ENCODE measurements around the gene ARRB1.
A peak's percentile ranks its signal among the peaks of the same experiment; 100 is the strongest.

ARRB1 gene

DNA sequence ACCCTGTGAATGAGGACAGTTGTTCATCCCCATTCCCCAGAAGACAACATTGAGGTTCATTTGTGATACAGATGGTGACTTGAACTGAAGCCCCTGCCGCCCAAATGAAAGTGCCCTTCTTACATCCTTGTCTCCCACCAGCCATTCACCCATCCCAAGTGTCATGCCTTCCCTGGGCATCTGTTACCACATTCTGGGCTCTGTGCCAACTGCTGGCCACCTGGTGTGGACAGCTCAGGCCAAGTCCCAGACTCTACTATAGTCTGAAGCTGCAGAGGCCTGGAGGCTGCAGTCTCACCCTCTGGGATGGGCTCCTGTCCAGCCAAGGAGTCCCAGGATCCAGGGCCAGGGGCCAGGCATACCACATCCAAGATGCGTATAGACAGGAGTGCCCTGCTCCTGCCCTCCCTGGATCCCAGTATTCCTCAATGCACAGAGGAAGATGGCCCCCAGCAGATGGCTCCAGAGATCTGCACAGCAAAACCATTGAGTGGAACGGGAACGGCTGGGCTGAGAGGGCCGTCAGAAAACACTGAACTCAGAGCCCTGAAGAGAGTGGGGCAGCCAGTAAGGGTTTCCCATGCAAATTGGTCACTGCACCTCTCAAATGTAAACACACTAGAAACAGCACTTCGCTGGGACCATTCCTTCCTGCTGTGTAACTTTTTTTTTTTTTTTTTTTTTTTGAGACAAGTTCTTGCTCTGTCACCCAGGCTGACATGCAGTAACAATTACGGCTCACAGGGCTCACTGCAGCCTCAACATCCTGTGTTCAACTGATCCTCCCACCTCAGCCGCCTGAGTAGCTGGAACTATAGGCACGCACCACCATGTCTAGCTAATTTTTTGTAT is 22.8 kb downstream of the ARRB1 start:
- peak; percentile 76 for DNase-seq (ENCODE audit: low read depth)
- no peak overlapping the region for H3K4me3 ChIP-seq (ENCODE audit: control insufficient read depth, low read depth, low read length)

GRCh38 chr11:75326439-75326810 is 25.0 kb downstream of the ARRB1 start:
- TF ChIP-seq, protein P1, sequence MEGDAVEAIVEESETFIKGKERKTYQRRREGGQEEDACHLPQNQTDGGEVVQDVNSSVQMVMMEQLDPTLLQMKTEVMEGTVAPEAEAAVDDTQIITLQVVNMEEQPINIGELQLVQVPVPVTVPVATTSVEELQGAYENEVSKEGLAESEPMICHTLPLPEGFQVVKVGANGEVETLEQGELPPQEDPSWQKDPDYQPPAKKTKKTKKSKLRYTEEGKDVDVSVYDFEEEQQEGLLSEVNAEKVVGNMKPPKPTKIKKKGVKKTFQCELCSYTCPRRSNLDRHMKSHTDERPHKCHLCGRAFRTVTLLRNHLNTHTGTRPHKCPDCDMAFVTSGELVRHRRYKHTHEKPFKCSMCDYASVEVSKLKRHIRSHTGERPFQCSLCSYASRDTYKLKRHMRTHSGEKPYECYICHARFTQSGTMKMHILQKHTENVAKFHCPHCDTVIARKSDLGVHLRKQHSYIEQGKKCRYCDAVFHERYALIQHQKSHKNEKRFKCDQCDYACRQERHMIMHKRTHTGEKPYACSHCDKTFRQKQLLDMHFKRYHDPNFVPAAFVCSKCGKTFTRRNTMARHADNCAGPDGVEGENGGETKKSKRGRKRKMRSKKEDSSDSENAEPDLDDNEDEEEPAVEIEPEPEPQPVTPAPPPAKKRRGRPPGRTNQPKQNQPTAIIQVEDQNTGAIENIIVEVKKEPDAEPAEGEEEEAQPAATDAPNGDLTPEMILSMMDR (conservative IDR thresholded peaks at IDR 0.05; ENCODE audit: control insufficient read depth, insufficient read depth, low read depth, low read length) = no peak
- no peak for DNase-seq (ENCODE audit: low read depth)
- H3K4me3 ChIP-seq (ENCODE audit: control insufficient read depth, low read depth, low read length) = no peak overlapping the region

More for the DNA sequence above, 22.8 kb downstream of the ARRB1 start:
- TF ChIP-seq, protein P1 (conservative IDR thresholded peaks at IDR 0.05; ENCODE audit: control insufficient read depth, insufficient read depth, low read depth, low read length) = peak; percentile 87

DNA sequence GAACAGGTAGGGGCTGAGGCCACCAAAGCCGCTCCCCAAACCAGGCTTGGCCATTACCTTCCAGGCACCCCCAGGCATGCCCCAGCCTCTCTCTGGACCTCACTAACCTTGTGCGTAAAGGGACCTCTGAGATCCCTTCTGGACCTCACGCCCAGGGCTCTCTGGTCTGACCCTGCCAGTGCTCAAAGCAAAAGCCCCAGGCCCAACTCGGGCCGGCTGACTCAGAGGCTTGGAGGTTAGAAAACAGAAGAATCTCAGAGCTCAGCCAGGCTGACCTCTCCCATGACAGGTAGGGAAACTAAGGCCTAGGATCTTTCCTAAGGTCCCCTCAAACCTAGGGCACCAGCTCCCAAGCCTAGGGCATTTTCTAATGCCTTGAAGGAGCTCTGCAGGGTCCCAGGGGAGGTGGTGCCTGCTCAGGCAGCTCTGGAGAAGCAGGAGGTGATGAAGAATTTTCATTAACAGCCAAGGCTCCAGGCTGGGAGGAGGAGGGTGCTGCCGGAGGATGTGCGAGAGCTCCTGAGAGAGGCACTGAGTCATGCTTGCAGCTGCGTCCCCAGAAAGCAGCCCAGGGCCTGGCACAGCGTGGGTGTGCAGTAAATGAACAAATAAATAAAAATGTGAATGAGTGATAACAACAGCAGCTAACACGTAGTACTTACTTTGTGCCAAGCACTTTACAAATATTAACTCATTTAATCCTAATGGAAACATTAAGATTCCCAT is 25.6 kb downstream of the ARRB1 start:
- TF ChIP-seq, protein P1 (conservative IDR thresholded peaks at IDR 0.05; ENCODE audit: control insufficient read depth, insufficient read depth, low read depth, low read length) = no peak
- no peak overlapping the region for H3K4me3 ChIP-seq (ENCODE audit: control insufficient read depth, low read depth, low read length)
- peak; percentile 96 for DNase-seq (ENCODE audit: low read depth)

DNA sequence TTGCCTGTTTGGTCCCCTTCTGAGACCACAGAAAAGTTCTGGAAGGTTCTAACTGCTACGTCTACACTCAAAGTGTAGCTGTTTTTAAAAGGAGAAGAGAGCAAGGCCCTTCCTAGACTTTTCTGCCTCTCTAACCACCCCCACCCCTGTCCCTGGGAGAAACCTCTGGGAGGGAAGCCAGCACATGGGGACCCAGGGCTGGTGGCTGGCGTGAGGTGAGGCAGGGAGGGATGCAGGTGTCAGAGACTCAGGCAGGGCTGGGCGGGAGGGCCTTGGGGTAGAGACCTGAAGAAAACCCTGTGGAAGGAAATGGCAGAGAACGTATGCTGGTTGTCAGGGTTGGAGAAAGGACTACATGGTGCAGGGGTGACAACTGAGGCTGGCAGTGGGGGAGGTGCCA is 26.7 kb downstream of the ARRB1 start:
- DNase-seq (ENCODE audit: low read depth) = no peak
- TF ChIP-seq, protein P1 (conservative IDR thresholded peaks at IDR 0.05; ENCODE audit: control insufficient read depth, insufficient read depth, low read depth, low read length) = no peak
- H3K4me3 ChIP-seq (ENCODE audit: control insufficient read depth, low read depth, low read length) = no peak overlapping the region

- no peak overlapping the region for H3K4me3 ChIP-seq (ENCODE audit: control insufficient read depth, low read depth, low read length)
- TF ChIP-seq, protein P1 (conservative IDR thresholded peaks at IDR 0.05; ENCODE audit: control insufficient read depth, insufficient read depth, low read depth, low read length) = no peak
- no peak for DNase-seq (ENCODE audit: low read depth)
Measured at GRCh38 chr11:75324189-75324588, 27.3 kb downstream of the ARRB1 start.

GRCh38 chr11:75323609-75324008 is 27.9 kb downstream of the ARRB1 start:
- DNase-seq (ENCODE audit: low read depth) = no peak
- TF ChIP-seq, protein P1 (conservative IDR thresholded peaks at IDR 0.05; ENCODE audit: control insufficient read depth, insufficient read depth, low read depth, low read length) = no peak

More at GRCh38 chr11:75323609-75324008, 27.9 kb downstream of the ARRB1 start:
- H3K4me3 ChIP-seq (ENCODE audit: control insufficient read depth, low read depth, low read length) = no peak overlapping the region

All from fibroblast of mammary gland (primary cell).